ENCODE results near the gene PRDM11. TPM values are rescaled to one million over a fixed set of nuclear protein-coding genes. Genes with fewer than 3 reads are reported as not detected.

PRDM11 gene
- total RNA-seq, 4 donors from 2014 or later = 5.0 to 15.4 (median 9.5) TPM

- no peak for TF ChIP-seq CTCF (IDR thresholded peaks at IDR 0.05 in 4 of 5, conservative IDR thresholded peaks at IDR 0.05 in 1 of 5)
- no peak for TF ChIP-seq POLR2A (IDR thresholded peaks at IDR 0.05)
- Histone ChIP-seq H3K4me3 (no peak overlapping the region), H3K27me3 (no peaks in the 10 kb centered on the region), H3K36me3 (no peaks in the 10 kb centered on the region), H3K4me1 (peaks cover 38 to 44% of the 10 kb centered on the region in 2 donors), H3K27ac (peak overlapping the region; percentile 8 to 46 (median 26)), H3K9me3 (no peaks in the 10 kb centered on the region)
- in situ Hi-C loops (cut with MboI; ENCODE audit: low sequenced_read_pairs in 4 of 4) = no loop called here
- DNase-seq (no peak), ATAC-seq (no peak)
- intact Hi-C loops (cut with DNase I; ENCODE audit: low total_unique reads) = no loop called here
Measured at GRCh38 chr11:45158891-45159605, 12.6 kb downstream of the PRDM11 start.

- no peaks in the 10 kb centered on the region for H3K27me3 ChIP-seq
- H3K36me3 ChIP-seq = no peaks in the 10 kb centered on the region
- intact Hi-C loops (cut with DNase I; ENCODE audit: low total_unique reads) = no loop called here
- TF ChIP-seq CTCF (IDR thresholded peaks at IDR 0.05 in 4 of 5, conservative IDR thresholded peaks at IDR 0.05 in 1 of 5) = no peak
- TF ChIP-seq POLR2A (IDR thresholded peaks at IDR 0.05) = no peak
- ATAC-seq = no peak
- in situ Hi-C loops (cut with MboI; ENCODE audit: low sequenced_read_pairs in 4 of 4) = no loop called here
- DNase-seq = no peak
- peaks cover 43% of the 10 kb centered on the region in 2 donors for H3K4me1 ChIP-seq
- H3K4me3 ChIP-seq = no peak overlapping the region
- H3K9me3 ChIP-seq = no peaks in the 10 kb centered on the region
- no peak overlapping the region for H3K27ac ChIP-seq
Measured at GRCh38 chr11:45159781-45160365, 13.4 kb downstream of the PRDM11 start.

- intact Hi-C loops (cut with DNase I; ENCODE audit: low total_unique reads) (no loop called here), in situ Hi-C loops (cut with MboI; ENCODE audit: low sequenced_read_pairs in 4 of 4) (no loop called here)
- DNase-seq (peak; percentile 58 to 84), ATAC-seq (peak; percentile 90 to 92)
- Histone ChIP-seq H3K27ac (peak overlapping the region; percentile 36 to 67 (median 50)), H3K27me3 (no peaks in the 10 kb centered on the region), H3K9me3 (no peaks in the 10 kb centered on the region), H3K4me1 (peaks cover 43% of the 10 kb centered on the region in 2 donors), H3K4me3 (no peak overlapping the region), H3K36me3 (no peaks in the 10 kb centered on the region)
- TF ChIP-seq POLR2A (IDR thresholded peaks at IDR 0.05) = no peak
- no peak for TF ChIP-seq CTCF (IDR thresholded peaks at IDR 0.05 in 4 of 5, conservative IDR thresholded peaks at IDR 0.05 in 1 of 5)
Measured at GRCh38 chr11:45161252-45162063, 15.0 kb downstream of the PRDM11 start.

GRCh38 chr11:45162064-45162375 lies 15.6 kb downstream of the PRDM11 start:
- H3K36me3 ChIP-seq = no peaks in the 10 kb centered on the region
- no peaks in the 10 kb centered on the region for H3K9me3 ChIP-seq
- DNase-seq = no peak
- TF ChIP-seq POLR2A (IDR thresholded peaks at IDR 0.05) = no peak
- peak overlapping the region; percentile 36 to 67 (median 50) for H3K27ac ChIP-seq
- no peaks in the 10 kb centered on the region for H3K27me3 ChIP-seq
- ATAC-seq = no peak
- intact Hi-C loops (cut with DNase I; ENCODE audit: low total_unique reads) (no loop called here), in situ Hi-C loops (cut with MboI; ENCODE audit: low sequenced_read_pairs in 4 of 4) (no loop called here)
- no peak overlapping the region for H3K4me3 ChIP-seq
- H3K4me1 ChIP-seq = peaks cover 43% of the 10 kb centered on the region in 2 donors

All from gastrocnemius medialis (tissue), 4 donors.